Erythroblast (primary cell): Measurements from ENCODE around the gene APOBEC3A.

ENCODE experiments used
- GATA1 ChIP-seq: IDR thresholded peaks from 2 replicates; pipeline ENCODE4 v1.6.1; 2011; ENCODE audit warnings: low read depth, mild to moderate bottlenecking, control low read depth, low read length, moderate library complexity
- POLR2A ChIP-seq: IDR thresholded peaks from 2 replicates; pipeline ENCODE4 v1.6.1; 2011; ENCODE audit warnings: mild to moderate bottlenecking, low read length

- TF ChIP-seq POLR2A (no peak), GATA1 (no peak)
Observed at GRCh38 chr22:38952281-38952993, 5.0 kb upstream of the APOBEC3A start.
